CD14-positive monocyte (primary cell): ENCODE results near the gene TBC1D22A. TPM values are rescaled to one million over a fixed set of nuclear protein-coding genes. Genes with fewer than 3 reads are reported as not detected.

Experiments
- DNase-seq, 3 donors: peaks; one replicate each; pipeline ENCODE4 v3.0.0-alpha.2; 2011 to 2022
- H2AFZ ChIP-seq: 2 replicates; pipeline ENCODE4 v1.6.0; 2012; ENCODE audit warnings: mild to moderate bottlenecking, low read depth, low read length, inconsistent platforms; ENCODE audit not compliant: insufficient read depth, poor library complexity, severe bottlenecking
- H3K27ac ChIP-seq, 2 donors: 1 replicate in 1 of 2; 2 replicates in 1 of 2; pipeline ENCODE4 v1.5.1; 2012 to 2013; ENCODE audit warnings: low read length in 2 of 2, control low read depth in 1 of 2, inconsistent platforms in 1 of 2, low read depth in 1 of 2, mild to moderate bottlenecking in 1 of 2
- H3K27me3 ChIP-seq, 2 donors: one replicate each; pipeline versions ENCODE4 v1.6.0 to v1.6.1; 2011 to 2013; ENCODE audit warnings: low read length in 2 of 2; ENCODE audit not compliant: control insufficient read depth in 2 of 2, insufficient read depth in 2 of 2
- H3K36me3 ChIP-seq, 2 donors: replicated peaks in 1 of 2; 1 replicate in 1 of 2; 2 replicates in 1 of 2; pipeline versions ENCODE4 v1.5.1 to v1.6.1; 2012 to 2013; ENCODE audit warnings: low read length in 2 of 2, control low read depth in 1 of 2, inconsistent platforms in 1 of 2, mild to moderate bottlenecking in 1 of 2; ENCODE audit not compliant: insufficient read depth in 2 of 2, control insufficient read depth in 1 of 2
- H3K4me1 ChIP-seq, 2 donors: 1 replicate in 1 of 2; 2 replicates in 1 of 2; pipeline versions ENCODE4 v1.5.1 to v1.6.1; 2012 to 2013; ENCODE audit warnings: low read length in 2 of 2, control low read depth in 1 of 2, inconsistent platforms in 1 of 2, mild to moderate bottlenecking in 1 of 2, moderate library complexity in 1 of 2; ENCODE audit not compliant: insufficient read depth in 2 of 2, control insufficient read depth in 1 of 2
- H3K4me2 ChIP-seq: replicated peaks from 2 replicates; pipeline ENCODE3; 2012; ENCODE audit warnings: low read length, moderate library complexity, mild to moderate bottlenecking; ENCODE audit not compliant: poor library complexity, severe bottlenecking; ENCODE audit errors: extremely low read depth
- H3K4me3 ChIP-seq, 3 experiments: fragments of 200-600 bp in 1 of 3; sonication (generic) in 1 of 3; replicated peaks in 1 of 3; 1 replicate in 2 of 3; 2 replicates in 1 of 3; pipeline ENCODE4 v1.5.1; 2011 to 2013; ENCODE audit warnings: low read length in 3 of 3, mild to moderate bottlenecking in 3 of 3, control low read depth in 2 of 3, low read depth in 2 of 3, inconsistent platforms in 1 of 3, moderate library complexity in 1 of 3
- H3K79me2 ChIP-seq: 2 replicates; pipeline ENCODE4 v1.6.0; 2012; ENCODE audit warnings: mild to moderate bottlenecking, control low read depth, inconsistent platforms, low read length, moderate library complexity; ENCODE audit not compliant: insufficient read depth
- H3K9ac ChIP-seq: 2 replicates; pipeline ENCODE4 v1.6.0; 2017; ENCODE audit warnings: low read length, mild to moderate bottlenecking; ENCODE audit not compliant: insufficient read depth, poor library complexity, severe bottlenecking
- H3K9me3 ChIP-seq, 2 donors: replicated peaks in 1 of 2; 1 replicate in 1 of 2; 2 replicates in 1 of 2; pipeline versions ENCODE4 v1.5.1 to v1.6.1; 2012 to 2013; ENCODE audit warnings: low read length in 2 of 2, control low read depth in 1 of 2; ENCODE audit not compliant: control insufficient read depth in 1 of 2, insufficient read depth in 1 of 2
- H4K20me1 ChIP-seq: 2 replicates; pipeline ENCODE4 v1.6.0; 2012; ENCODE audit warnings: mild to moderate bottlenecking, low read length, control low read depth, moderate library complexity; ENCODE audit not compliant: insufficient read depth
- H3K27ac Mint-ChIP-seq, 7 donors: one replicate each; pipeline ENCODE4 v1.8.0; 2020; ENCODE audit warnings: mild to moderate bottlenecking in 7 of 7, mixed read lengths in 7 of 7, moderate library complexity in 6 of 7, inconsistent platforms in 2 of 7
- H3K27me3 Mint-ChIP-seq, 3 donors: one replicate each; pipeline ENCODE4 v1.8.0; 2021 to 2022; ENCODE audit warnings: low read depth in 3 of 3, mild to moderate bottlenecking in 3 of 3, mixed read lengths in 3 of 3, moderate library complexity in 3 of 3, inconsistent platforms in 1 of 3
- H3K36me3 Mint-ChIP-seq, 2 donors: one replicate each; pipeline ENCODE4 v1.8.0; 2020; ENCODE audit warnings: mixed read lengths in 2 of 2, inconsistent platforms in 1 of 2, mild to moderate bottlenecking in 1 of 2
- H3K4me1 Mint-ChIP-seq: one replicate; pipeline ENCODE4 v1.8.0; 2020; ENCODE audit warnings: mild to moderate bottlenecking, mixed read lengths
- H3K4me3 Mint-ChIP-seq, 2 donors: one replicate each; pipeline ENCODE4 v1.8.0; 2020; ENCODE audit warnings: mild to moderate bottlenecking in 2 of 2, mixed read lengths in 2 of 2, moderate library complexity in 1 of 2
- H3K9me3 Mint-ChIP-seq, 7 donors: one replicate each; pipeline ENCODE4 v1.8.0; 2020 to 2022; ENCODE audit warnings: mixed read lengths in 7 of 7, mild to moderate bottlenecking in 6 of 7, moderate library complexity in 6 of 7, inconsistent platforms in 2 of 7
- WGBS: methylation state at CpG from one replicate; pipeline ENCODE4 v1.1.5; 2013; ENCODE audit warnings: missing lambda C conversion rate; ENCODE audit not compliant: insufficient coverage; 5-methylcytosine and 5-hydroxymethylcytosine counted together
- intact Hi-C, 2 donors: fragments of 100-400 bp; cut with micrococcal nuclease; formaldehyde crosslinking; loops; one replicate each; pipeline versions ENCODE4 v1.15.0 to v1.15.1; 2023
- polyA plus RNA-seq, 3 donors: library from polyadenylated mRNA; depleted of rRNA in 1 of 3; unstranded in 2 of 3; stranded (reverse) in 1 of 3; fragments of 300-500 nt in 2 of 3; fragments of >200 nt in 1 of 3; fragmentation: Illumina TruSeq in 2 of 3; gene quantifications; 1 replicate in 2 of 3; 2 replicates in 1 of 3; pipeline ENCODE4 v1.2.3, GENCODE V29; 2012 to 2021
- TF ChIP-seq, protein P1 (sequence below): fragments of 200-600 bp; IDR thresholded peaks from one replicate; pipeline ENCODE4 v1.8.0; 2022; ENCODE audit warnings: antibody characterized with exemption, mild to moderate bottlenecking

TBC1D22A gene
- polyA plus RNA-seq, 3 donors, result 25.9 to 36.2 (median 29.5) TPM

DNA sequence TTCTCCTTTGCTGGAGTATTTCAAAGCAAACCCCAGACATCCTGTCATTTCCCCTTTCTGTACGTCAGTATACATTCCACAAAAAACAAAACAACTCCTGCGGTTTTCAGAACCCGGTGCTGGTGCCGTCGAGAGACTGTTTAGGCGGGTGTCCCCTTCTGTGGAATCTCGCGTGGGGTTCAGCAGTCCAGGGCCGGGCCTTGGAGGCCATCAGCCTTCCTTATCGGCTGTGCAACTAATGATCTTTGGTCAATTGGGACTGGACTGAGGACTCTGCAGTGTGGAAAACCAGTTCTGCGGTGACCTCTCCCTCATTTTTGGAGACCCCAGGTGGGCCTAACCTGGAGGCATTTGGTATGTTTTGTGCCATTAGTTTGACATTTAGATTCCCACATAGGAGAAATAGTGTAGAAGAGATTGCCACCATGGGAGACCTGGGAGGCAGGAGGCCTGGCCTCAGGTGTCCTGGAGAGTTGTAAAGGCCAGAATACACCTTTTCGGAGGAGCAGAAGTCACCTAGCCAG, 84.4 kb downstream of the TBC1D22A start:
- intact Hi-C loops, result no loop called here
- WGBS, result 57% methylated on average over 11 of the region's 12 CpGs
- Histone ChIP-seq H3K9me3 (no peaks in the 10 kb centered on the region), H3K4me3 (no peak overlapping the region), H2AFZ (no peak overlapping the region), H3K9ac (no peak overlapping the region), H3K36me3 (peaks cover 13 to 92% of the 10 kb centered on the region in 2 donors), H3K4me2 (no peak overlapping the region), H4K20me1 (peaks cover 97% of the 10 kb centered on the region), H3K79me2 (peaks cover 49% of the 10 kb centered on the region), H3K27me3 (no peaks in the 10 kb centered on the region), H3K27ac (no peak overlapping the region), H3K4me1 (no peaks in the 10 kb centered on the region)
- Mint-ChIP-seq H3K27me3 (no peaks in the 10 kb centered on the region), H3K27ac (peak overlapping the region in 2 of 7 donors; percentile 13 to 31), H3K4me3 (no peak overlapping the region), H3K36me3 (peaks cover 49 to 58% of the 10 kb centered on the region in 2 donors), H3K4me1 (no peaks in the 10 kb centered on the region), H3K9me3 (peaks cover 0 to 2% (median 0%) of the 10 kb centered on the region in 7 donors)
- no peak for DNase-seq
- TF ChIP-seq, protein P1, sequence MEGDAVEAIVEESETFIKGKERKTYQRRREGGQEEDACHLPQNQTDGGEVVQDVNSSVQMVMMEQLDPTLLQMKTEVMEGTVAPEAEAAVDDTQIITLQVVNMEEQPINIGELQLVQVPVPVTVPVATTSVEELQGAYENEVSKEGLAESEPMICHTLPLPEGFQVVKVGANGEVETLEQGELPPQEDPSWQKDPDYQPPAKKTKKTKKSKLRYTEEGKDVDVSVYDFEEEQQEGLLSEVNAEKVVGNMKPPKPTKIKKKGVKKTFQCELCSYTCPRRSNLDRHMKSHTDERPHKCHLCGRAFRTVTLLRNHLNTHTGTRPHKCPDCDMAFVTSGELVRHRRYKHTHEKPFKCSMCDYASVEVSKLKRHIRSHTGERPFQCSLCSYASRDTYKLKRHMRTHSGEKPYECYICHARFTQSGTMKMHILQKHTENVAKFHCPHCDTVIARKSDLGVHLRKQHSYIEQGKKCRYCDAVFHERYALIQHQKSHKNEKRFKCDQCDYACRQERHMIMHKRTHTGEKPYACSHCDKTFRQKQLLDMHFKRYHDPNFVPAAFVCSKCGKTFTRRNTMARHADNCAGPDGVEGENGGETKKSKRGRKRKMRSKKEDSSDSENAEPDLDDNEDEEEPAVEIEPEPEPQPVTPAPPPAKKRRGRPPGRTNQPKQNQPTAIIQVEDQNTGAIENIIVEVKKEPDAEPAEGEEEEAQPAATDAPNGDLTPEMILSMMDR, result no peak

DNA sequence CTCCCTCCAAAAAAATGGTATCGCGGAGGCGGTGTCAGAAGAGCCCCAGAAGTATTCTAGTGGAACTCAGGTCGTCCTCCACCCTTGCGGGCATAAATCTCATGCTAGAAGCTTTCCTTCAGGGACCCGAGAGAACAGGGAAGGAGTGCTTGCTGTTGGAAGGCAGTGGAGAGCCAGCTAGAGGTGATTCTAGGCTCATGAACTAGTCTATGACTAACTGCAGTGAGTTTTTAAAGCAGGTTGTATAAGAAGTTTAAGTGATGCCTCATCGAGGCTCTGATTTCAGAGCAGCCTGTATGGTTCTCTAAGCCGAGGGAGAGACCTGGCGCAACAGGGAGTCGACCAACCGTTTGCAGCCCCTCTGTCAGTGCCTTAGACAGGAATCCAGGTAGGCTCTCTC, 85.7 kb downstream of the TBC1D22A start:
- Histone ChIP-seq H3K36me3 (peaks cover 18 to 92% of the 10 kb centered on the region in 2 donors), H3K27me3 (no peaks in the 10 kb centered on the region), H3K9me3 (no peaks in the 10 kb centered on the region), H4K20me1 (peaks cover 96% of the 10 kb centered on the region), H3K27ac (no peak overlapping the region), H3K4me1 (peaks cover 1 to 7% of the 10 kb centered on the region in 2 donors), H3K79me2 (peaks cover 57% of the 10 kb centered on the region), H3K4me2 (no peak overlapping the region), H3K9ac (no peak overlapping the region), H2AFZ (no peak overlapping the region), H3K4me3 (no peak overlapping the region)
- WGBS, result 93% methylated on average over 11 of the region's 11 CpGs
- no peak overlapping the region for H3K4me3 Mint-ChIP-seq
- intact Hi-C loops, result no loop called here
- DNase-seq, result no peak
- H3K4me1 Mint-ChIP-seq, result peaks cover 2% of the 10 kb centered on the region
- TF ChIP-seq, protein P1, result no peak
- H3K36me3 Mint-ChIP-seq, result peaks cover 52 to 59% of the 10 kb centered on the region in 2 donors
- peak overlapping the region in 1 of 7 donors; percentile 60 for H3K27ac Mint-ChIP-seq
- no peaks in the 10 kb centered on the region for H3K27me3 Mint-ChIP-seq
- H3K9me3 Mint-ChIP-seq, result peaks cover 0 to 2% (median 0%) of the 10 kb centered on the region in 7 donors
